ENCODE data around the gene MOK.
A peak's percentile ranks its signal among the peaks of the same experiment; 100 is the strongest.

MOK gene

GRCh38 chr14:102238766-102239165 is 66.2 kb downstream of the MOK start:
- no peak overlapping the region for H4K8ac ChIP-seq (ENCODE audit: low read length)
- H3K9me3 ChIP-seq (ENCODE audit: control insufficient read depth, low read length), result no peaks in the 10 kb centered on the region
- no peak overlapping the region for H2AFZ ChIP-seq (ENCODE audit: low read depth, low read length)
- no peak overlapping the region for H2BK120ac ChIP-seq (ENCODE audit: low read depth, low read length)
- peaks cover 2% of the 10 kb centered on the region for H3K4me1 ChIP-seq (ENCODE audit: control insufficient read depth, insufficient read depth, low read depth, low read length)
- no peak overlapping the region for H3K14ac ChIP-seq (ENCODE audit: low read length in 2 of 2)
- H2BK5ac ChIP-seq (ENCODE audit: low read depth, low read length, poor library complexity, severe bottlenecking), result no peak overlapping the region
- no peak overlapping the region for H3K27ac ChIP-seq (ENCODE audit: low read length, poor library complexity, severe bottlenecking)
- 84% methylated on average over 3 of the region's 3 CpGs for WGBS
- H3K4me2 ChIP-seq (ENCODE audit: low read length, poor library complexity, severe bottlenecking), result no peak overlapping the region
- no peak for DNase-seq
- H3K79me1 ChIP-seq (replicated peaks; ENCODE audit: low read length, poor library complexity, severe bottlenecking), result peaks cover 13% of the 10 kb centered on the region
- no peak overlapping the region for H3K4me3 ChIP-seq (ENCODE audit: insufficient read depth in 1 of 2, low read depth in 1 of 2, low read length in 2 of 2)
- H3K18ac ChIP-seq (ENCODE audit: low read depth in 1 of 2, low read length in 2 of 2), result no peak overlapping the region
- no peak overlapping the region for H2BK15ac ChIP-seq (ENCODE audit: low read depth, poor library complexity, severe bottlenecking)
- H3K4ac ChIP-seq (ENCODE audit: low read depth in 1 of 2, low read length in 2 of 2), result no peak overlapping the region
- no peaks in the 10 kb centered on the region for H3K36me3 ChIP-seq (ENCODE audit: control insufficient read depth in 1 of 2, insufficient read depth in 2 of 2, low read depth in 1 of 2, low read length in 2 of 2)
- H2AK5ac ChIP-seq (ENCODE audit: low read length, severe bottlenecking), result no peak overlapping the region
- H3K23ac ChIP-seq (ENCODE audit: low read length in 2 of 2), result no peak overlapping the region
- H3K27me3 ChIP-seq (ENCODE audit: control insufficient read depth in 1 of 2, insufficient read depth in 1 of 2, low read length in 2 of 2), result no peaks in the 10 kb centered on the region
- no peak overlapping the region for H2BK12ac ChIP-seq (ENCODE audit: low read length in 2 of 2)
- no peak overlapping the region for H3K9ac ChIP-seq (ENCODE audit: low read length)
- H4K91ac ChIP-seq (ENCODE audit: low read length), result no peak overlapping the region

GRCh38 chr14:102238131-102238530 is 66.8 kb downstream of the MOK start:
- Histone ChIP-seq H4K8ac (ENCODE audit: low read length) (no peak overlapping the region), H3K4me3 (ENCODE audit: insufficient read depth in 1 of 2, low read depth in 1 of 2, low read length in 2 of 2) (no peak overlapping the region), H2BK120ac (ENCODE audit: low read depth, low read length) (no peak overlapping the region), H2BK5ac (ENCODE audit: low read depth, low read length, poor library complexity, severe bottlenecking) (no peak overlapping the region), H3K9ac (ENCODE audit: low read length) (no peak overlapping the region), H3K4ac (ENCODE audit: low read depth in 1 of 2, low read length in 2 of 2) (no peak overlapping the region), H2AFZ (ENCODE audit: low read depth, low read length) (no peak overlapping the region), H3K27ac (ENCODE audit: low read length, poor library complexity, severe bottlenecking) (no peak overlapping the region), H2AK5ac (ENCODE audit: low read length, severe bottlenecking) (no peak overlapping the region), H3K27me3 (ENCODE audit: control insufficient read depth in 1 of 2, insufficient read depth in 1 of 2, low read length in 2 of 2) (no peaks in the 10 kb centered on the region), H3K9me3 (ENCODE audit: control insufficient read depth, low read length) (no peaks in the 10 kb centered on the region), H3K14ac (ENCODE audit: low read length in 2 of 2) (no peak overlapping the region), H3K4me2 (ENCODE audit: low read length, poor library complexity, severe bottlenecking) (no peak overlapping the region), H2BK15ac (ENCODE audit: low read depth, poor library complexity, severe bottlenecking) (no peak overlapping the region), H4K91ac (ENCODE audit: low read length) (no peak overlapping the region), H2BK12ac (ENCODE audit: low read length in 2 of 2) (no peak overlapping the region), H3K18ac (ENCODE audit: low read depth in 1 of 2, low read length in 2 of 2) (no peak overlapping the region), H3K79me1 (replicated peaks; ENCODE audit: low read length, poor library complexity, severe bottlenecking) (peaks cover 13% of the 10 kb centered on the region), H3K4me1 (ENCODE audit: control insufficient read depth, insufficient read depth, low read depth, low read length) (peaks cover 2% of the 10 kb centered on the region), H3K23ac (ENCODE audit: low read length in 2 of 2) (no peak overlapping the region), H3K36me3 (ENCODE audit: control insufficient read depth in 1 of 2, insufficient read depth in 2 of 2, low read depth in 1 of 2, low read length in 2 of 2) (peaks cover 5 to 6% of the 10 kb centered on the region in 2 experiments)
- no peak for DNase-seq
- 60% methylated on average over 4 of the region's 4 CpGs for WGBS

- Histone ChIP-seq H3K18ac (ENCODE audit: low read depth in 1 of 2, low read length in 2 of 2) (no peak overlapping the region), H3K27me3 (ENCODE audit: control insufficient read depth in 1 of 2, insufficient read depth in 1 of 2, low read length in 2 of 2) (no peaks in the 10 kb centered on the region), H3K4me2 (ENCODE audit: low read length, poor library complexity, severe bottlenecking) (no peak overlapping the region), H2BK5ac (ENCODE audit: low read depth, low read length, poor library complexity, severe bottlenecking) (no peak overlapping the region), H3K4me1 (ENCODE audit: control insufficient read depth, insufficient read depth, low read depth, low read length) (peaks cover 2% of the 10 kb centered on the region), H4K91ac (ENCODE audit: low read length) (no peak overlapping the region), H2BK120ac (ENCODE audit: low read depth, low read length) (no peak overlapping the region), H3K4me3 (ENCODE audit: insufficient read depth in 1 of 2, low read depth in 1 of 2, low read length in 2 of 2) (no peak overlapping the region), H3K36me3 (ENCODE audit: control insufficient read depth in 1 of 2, insufficient read depth in 2 of 2, low read depth in 1 of 2, low read length in 2 of 2) (peaks cover 24% of the 10 kb centered on the region in 2 experiments), H4K8ac (ENCODE audit: low read length) (no peak overlapping the region), H3K4ac (ENCODE audit: low read depth in 1 of 2, low read length in 2 of 2) (no peak overlapping the region), H2AFZ (ENCODE audit: low read depth, low read length) (no peak overlapping the region), H3K23ac (ENCODE audit: low read length in 2 of 2) (no peak overlapping the region), H2AK5ac (ENCODE audit: low read length, severe bottlenecking) (peak overlapping the region; percentile 80), H3K79me1 (replicated peaks; ENCODE audit: low read length, poor library complexity, severe bottlenecking) (peaks cover 15% of the 10 kb centered on the region), H3K27ac (ENCODE audit: low read length, poor library complexity, severe bottlenecking) (no peak overlapping the region), H3K9ac (ENCODE audit: low read length) (peak overlapping the region; percentile 80), H3K9me3 (ENCODE audit: control insufficient read depth, low read length) (no peaks in the 10 kb centered on the region), H2BK15ac (ENCODE audit: low read depth, poor library complexity, severe bottlenecking) (no peak overlapping the region), H3K14ac (ENCODE audit: low read length in 2 of 2) (no peak overlapping the region), H2BK12ac (ENCODE audit: low read length in 2 of 2) (no peak overlapping the region)
- 91% methylated on average over 12 of the region's 12 CpGs for WGBS
- DNase-seq, result no peak
Observed at GRCh38 chr14:102236026-102236425, 68.9 kb downstream of the MOK start.

GRCh38 chr14:102235275-102235897 is 69.6 kb downstream of the MOK start:
- no peaks in the 10 kb centered on the region for H3K4me1 ChIP-seq (ENCODE audit: control insufficient read depth, insufficient read depth, low read depth, low read length)
- H3K23ac ChIP-seq (ENCODE audit: low read length in 2 of 2), result no peak overlapping the region
- H3K14ac ChIP-seq (ENCODE audit: low read length in 2 of 2), result no peak overlapping the region
- H3K4me2 ChIP-seq (ENCODE audit: low read length, poor library complexity, severe bottlenecking), result no peak overlapping the region
- H3K27ac ChIP-seq (ENCODE audit: low read length, poor library complexity, severe bottlenecking), result no peak overlapping the region
- DNase-seq, result peak; percentile 73
- no peak overlapping the region for H4K8ac ChIP-seq (ENCODE audit: low read length)
- peak overlapping the region; percentile 80 for H2AK5ac ChIP-seq (ENCODE audit: low read length, severe bottlenecking)
- no peak overlapping the region for H3K18ac ChIP-seq (ENCODE audit: low read depth in 1 of 2, low read length in 2 of 2)
- peaks cover 30% of the 10 kb centered on the region in 2 experiments for H3K36me3 ChIP-seq (ENCODE audit: control insufficient read depth in 1 of 2, insufficient read depth in 2 of 2, low read depth in 1 of 2, low read length in 2 of 2)
- no peak overlapping the region for H2BK15ac ChIP-seq (ENCODE audit: low read depth, poor library complexity, severe bottlenecking)
- no peak overlapping the region for H2BK12ac ChIP-seq (ENCODE audit: low read length in 2 of 2)
- H2AFZ ChIP-seq (ENCODE audit: low read depth, low read length), result no peak overlapping the region
- 57% methylated on average over 19 of the region's 19 CpGs for WGBS
- no peak overlapping the region for H4K91ac ChIP-seq (ENCODE audit: low read length)
- no peak overlapping the region for H2BK5ac ChIP-seq (ENCODE audit: low read depth, low read length, poor library complexity, severe bottlenecking)
- H3K9me3 ChIP-seq (ENCODE audit: control insufficient read depth, low read length), result no peaks in the 10 kb centered on the region
- H2BK120ac ChIP-seq (ENCODE audit: low read depth, low read length), result no peak overlapping the region
- H3K9ac ChIP-seq (ENCODE audit: low read length), result peak overlapping the region; percentile 80
- no peaks in the 10 kb centered on the region for H3K27me3 ChIP-seq (ENCODE audit: control insufficient read depth in 1 of 2, insufficient read depth in 1 of 2, low read length in 2 of 2)
- H3K4me3 ChIP-seq (ENCODE audit: insufficient read depth in 1 of 2, low read depth in 1 of 2, low read length in 2 of 2), result peak overlapping the region in 1 of 2 experiments; percentile 73
- H3K79me1 ChIP-seq (replicated peaks; ENCODE audit: low read length, poor library complexity, severe bottlenecking), result peaks cover 16% of the 10 kb centered on the region
- no peak overlapping the region for H3K4ac ChIP-seq (ENCODE audit: low read depth in 1 of 2, low read length in 2 of 2)
